Sigmoid colon (tissue), 7 donors: ENCODE data around the gene KATNBL1. TPM values are rescaled to one million over a fixed set of nuclear protein-coding genes. Genes with fewer than 3 reads are reported as not detected.
"Not testable (repeated sequence)": the region's sequence is repeated elsewhere in the genome, so short reads cannot be mapped to it uniquely, and the experiment has no call there.

Source experiments
- DNase-seq: peaks from one replicate; pipeline ENCODE4 v3.0.0-alpha.2; 2019
- H3K27ac ChIP-seq, 4 donors: fragments of 200-600 bp; sonication (generic); one replicate each; pipeline ENCODE4 v1.5.1; 2016 to 2019; ENCODE audit warnings: mild to moderate bottlenecking in 1 of 4
- H3K27me3 ChIP-seq, 3 donors: fragments of 200-600 bp; sonication (generic); one replicate each; pipeline ENCODE4 v1.5.1; 2019; ENCODE audit warnings: mild to moderate bottlenecking in 1 of 3
- H3K36me3 ChIP-seq, 4 donors: fragments of 200-600 bp; sonication (generic); one replicate each; pipeline ENCODE4 v1.5.1; 2016 to 2019
- H3K4me1 ChIP-seq, 4 donors: fragments of 200-600 bp; sonication (generic); one replicate each; pipeline ENCODE4 v1.5.1; 2017 to 2019
- H3K4me3 ChIP-seq, 4 donors: fragments of 200-600 bp; sonication (generic); one replicate each; pipeline ENCODE4 v1.5.1; 2017 to 2019; ENCODE audit warnings: mild to moderate bottlenecking in 2 of 4, moderate library complexity in 1 of 4
- H3K9me3 ChIP-seq, 4 donors: fragments of 200-600 bp in 3 of 4; sonication (generic) in 3 of 4; one replicate each; pipeline versions ENCODE4 v1.5.1 to v1.6.1; 2013 to 2019
- EP300 ChIP-seq, 4 donors: sonication (generic); formaldehyde crosslinking; IDR thresholded peaks; one replicate each; pipeline ENCODE4 v1.6.1; 2017; ENCODE audit warnings: antibody characterized with exemption in 4 of 4
- POLR2A ChIP-seq, 2 donors: fragments of 450-650 bp; IDR thresholded peaks; one replicate each; pipeline ENCODE4 v1.6.1; 2016; ENCODE audit warnings: antibody characterized with exemption in 2 of 2, mild to moderate bottlenecking in 2 of 2, moderate library complexity in 2 of 2
- POLR2AphosphoS5 ChIP-seq, 4 donors: sonication (generic); formaldehyde crosslinking; IDR thresholded peaks; one replicate each; pipeline ENCODE4 v1.6.1; 2017; ENCODE audit warnings: antibody characterized with exemption in 4 of 4
- WGBS, 2 donors: extraction: QIAGEN DNeasy Blood & Tissue Kit; methylation state at CpG; one replicate each; pipeline ENCODE4 v1.1.7; 2013; 5-methylcytosine and 5-hydroxymethylcytosine counted together
- intact Hi-C: fragments of 100-400 bp; cut with DNase I; formaldehyde crosslinking; loops from one replicate; pipeline ENCODE4 v1.15.1; 2023
- polyA plus RNA-seq, 3 donors: library from polyadenylated mRNA; stranded (reverse); fragments of 200-250 nt; gene quantifications; one replicate each; pipeline ENCODE4 v1.2.3, GENCODE V29; 2013
- total RNA-seq, 4 donors: library from RNA; depleted of rRNA; stranded (reverse); fragments of >200 nt; gene quantifications; one replicate each; pipeline ENCODE4 v1.1.0, GENCODE V29; 2016
- TF ChIP-seq, protein P1 (sequence below), 4 experiments: fragments of 450-650 bp in 3 of 4; fragments of 200-600 bp in 1 of 4; IDR thresholded peaks; one replicate each; pipeline ENCODE4 v1.5.1; 2016 to 2019; ENCODE audit warnings: antibody characterized with exemption in 4 of 4, mild to moderate bottlenecking in 3 of 4, moderate library complexity in 2 of 4
- donor health status: healthy with polysubstance abuse.
- donor health status: Bipolar disorder and iron deficiency.
- donor health status: healthy.

KATNBL1 gene
- total and polyA plus RNA-seq, 7 donors = 15.7 to 88.9 (median 39.5) TPM

GRCh38 chr15:34126522-34126921 lies 83.4 kb downstream of the KATNBL1 start:
- Histone ChIP-seq H3K4me1 (no peaks in the 10 kb centered on the region), H3K27me3 (no peaks in the 10 kb centered on the region), H3K36me3 (no peaks in the 10 kb centered on the region), H3K9me3 (no peaks in the 10 kb centered on the region), H3K27ac (no peak overlapping the region), H3K4me3 (no peak overlapping the region)
- TF ChIP-seq POLR2A (IDR thresholded peaks at IDR 0.05) (no peak), EP300 (IDR thresholded peaks at IDR 0.05) (no peak), POLR2AphosphoS5 (IDR thresholded peaks at IDR 0.05) (no peak)
- TF ChIP-seq, protein P1, sequence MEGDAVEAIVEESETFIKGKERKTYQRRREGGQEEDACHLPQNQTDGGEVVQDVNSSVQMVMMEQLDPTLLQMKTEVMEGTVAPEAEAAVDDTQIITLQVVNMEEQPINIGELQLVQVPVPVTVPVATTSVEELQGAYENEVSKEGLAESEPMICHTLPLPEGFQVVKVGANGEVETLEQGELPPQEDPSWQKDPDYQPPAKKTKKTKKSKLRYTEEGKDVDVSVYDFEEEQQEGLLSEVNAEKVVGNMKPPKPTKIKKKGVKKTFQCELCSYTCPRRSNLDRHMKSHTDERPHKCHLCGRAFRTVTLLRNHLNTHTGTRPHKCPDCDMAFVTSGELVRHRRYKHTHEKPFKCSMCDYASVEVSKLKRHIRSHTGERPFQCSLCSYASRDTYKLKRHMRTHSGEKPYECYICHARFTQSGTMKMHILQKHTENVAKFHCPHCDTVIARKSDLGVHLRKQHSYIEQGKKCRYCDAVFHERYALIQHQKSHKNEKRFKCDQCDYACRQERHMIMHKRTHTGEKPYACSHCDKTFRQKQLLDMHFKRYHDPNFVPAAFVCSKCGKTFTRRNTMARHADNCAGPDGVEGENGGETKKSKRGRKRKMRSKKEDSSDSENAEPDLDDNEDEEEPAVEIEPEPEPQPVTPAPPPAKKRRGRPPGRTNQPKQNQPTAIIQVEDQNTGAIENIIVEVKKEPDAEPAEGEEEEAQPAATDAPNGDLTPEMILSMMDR (IDR thresholded peaks at IDR 0.05) = no peak
- no peak for DNase-seq
- intact Hi-C loops = no loop called here

- TF ChIP-seq POLR2AphosphoS5 (IDR thresholded peaks at IDR 0.05) (no peak), POLR2A (IDR thresholded peaks at IDR 0.05) (no peak), EP300 (IDR thresholded peaks at IDR 0.05) (no peak)
- TF ChIP-seq, protein P1 (IDR thresholded peaks at IDR 0.05) = no peak
- no peaks in the 10 kb centered on the region for H3K36me3 ChIP-seq
- 19 to 56% methylated on average over 1 of the region's 1 CpG for WGBS, 2 donors
These were observed 84.0 kb downstream of the KATNBL1 start for GRCh38 chr15:34125945-34126344.

DNA sequence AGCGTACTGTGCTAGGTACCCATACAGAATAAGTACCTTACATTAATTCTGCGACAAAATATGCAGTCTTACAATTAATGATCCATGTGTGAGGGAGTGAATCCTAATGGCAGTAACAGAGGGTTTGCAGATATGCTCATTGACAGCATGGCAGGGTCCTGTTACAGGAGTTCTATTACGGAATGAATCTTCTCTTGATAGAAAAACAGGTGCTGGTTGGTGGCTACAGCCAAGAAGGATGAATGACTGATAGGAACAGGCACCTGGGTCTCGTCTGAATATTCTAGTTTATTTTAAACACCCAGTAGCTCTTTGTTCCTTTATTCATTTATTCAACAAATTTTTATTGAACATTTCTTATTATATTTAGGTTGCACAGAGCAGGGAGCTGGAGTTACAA lies 85.2 kb downstream of the KATNBL1 start:
- Histone ChIP-seq H3K9me3 (no peaks in the 10 kb centered on the region), H3K4me1 (no peaks in the 10 kb centered on the region), H3K27ac (no peak overlapping the region), H3K27me3 (peaks cover 0 to 7% (median 0%) of the 10 kb centered on the region in 3 donors), H3K4me3 (no peak overlapping the region), H3K36me3 (no peaks in the 10 kb centered on the region)
- intact Hi-C loops = no loop called here
- DNase-seq = no peak
- WGBS, 2 donors = 77 to 81% methylated on average over 4 of the region's 4 CpGs
- TF ChIP-seq POLR2A (IDR thresholded peaks at IDR 0.05) (no peak), EP300 (IDR thresholded peaks at IDR 0.05) (no peak), POLR2AphosphoS5 (IDR thresholded peaks at IDR 0.05) (no peak)
- TF ChIP-seq, protein P1 (IDR thresholded peaks at IDR 0.05) = no peak

More at GRCh38 chr15:34125945-34126344, 84.0 kb downstream of the KATNBL1 start:
- Histone ChIP-seq H3K4me1 (no peaks in the 10 kb centered on the region), H3K27me3 (no peaks in the 10 kb centered on the region), H3K4me3 (no peak overlapping the region), H3K9me3 (no peaks in the 10 kb centered on the region), H3K27ac (no peak overlapping the region)
- DNase-seq = no peak
- intact Hi-C loops = no loop called here

DNA sequence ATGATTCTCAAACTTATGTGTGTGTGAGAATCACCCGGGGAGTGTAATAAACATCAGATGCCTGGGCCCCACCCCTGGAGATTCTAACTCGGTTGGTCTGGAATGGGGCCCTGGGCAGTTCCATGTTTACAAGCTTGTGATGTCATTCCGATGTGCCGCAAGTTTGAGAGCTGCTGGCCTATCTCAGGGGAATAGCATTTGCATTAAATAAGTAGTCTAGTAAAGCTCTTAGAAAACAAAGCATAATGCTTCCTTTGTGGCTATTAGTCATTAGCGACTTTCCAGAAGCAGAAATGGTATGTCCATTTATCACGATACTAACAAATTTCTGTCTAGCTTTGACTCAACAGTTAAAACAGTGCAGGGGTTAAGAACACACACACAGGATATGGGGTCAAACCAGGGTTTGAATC lies 87.1 kb downstream of the KATNBL1 start:
- 45 to 55% methylated on average over 6 of the region's 6 CpGs for WGBS, 2 donors
- H3K9me3 ChIP-seq = no peaks in the 10 kb centered on the region
- H3K27ac ChIP-seq = no peak overlapping the region
- peaks cover 0 to 8% (median 0%) of the 10 kb centered on the region in 3 donors for H3K27me3 ChIP-seq
- TF ChIP-seq POLR2A (IDR thresholded peaks at IDR 0.05) (no peak), EP300 (IDR thresholded peaks at IDR 0.05) (no peak), POLR2AphosphoS5 (IDR thresholded peaks at IDR 0.05) (no peak)
- TF ChIP-seq, protein P1 (IDR thresholded peaks at IDR 0.05) = no peak
- H3K4me3 ChIP-seq = no peak overlapping the region
- no peak for DNase-seq
- H3K4me1 ChIP-seq = no peaks in the 10 kb centered on the region
- intact Hi-C loops = no loop called here
- H3K36me3 ChIP-seq = no peaks in the 10 kb centered on the region

- H3K9me3 ChIP-seq, H3K4me1 ChIP-seq, H3K36me3 ChIP-seq, H3K4me3 ChIP-seq, H3K27ac ChIP-seq, intact Hi-C loops, DNase-seq: not testable (repeated sequence)
- H3K27me3 ChIP-seq = peaks cover 0 to 14% (median 0%) of the 10 kb centered on the region in 3 donors
- WGBS, 2 donors = 76 to 81% methylated on average over 12 of the region's 12 CpGs
These were observed 88.1 kb downstream of the KATNBL1 start for GRCh38 chr15:34121786-34122185.

- peaks cover 0 to 23% (median 0%) of the 10 kb centered on the region in 3 donors for H3K27me3 ChIP-seq
- 56 to 62% methylated on average over 2 of the region's 2 CpGs for WGBS, 2 donors
- DNase-seq, H3K27ac ChIP-seq, intact Hi-C loops, H3K4me1 ChIP-seq, H3K4me3 ChIP-seq, H3K9me3 ChIP-seq, H3K36me3 ChIP-seq: not testable (repeated sequence)
These were observed 89.5 kb downstream of the KATNBL1 start for GRCh38 chr15:34120420-34120819.
